Peyer's patch (tissue), 4 donors: ENCODE measurements around the gene BAIAP2L2.

Source experiments
- POLR2A ChIP-seq, 2 donors: fragments of 450-650 bp; IDR thresholded peaks; one replicate each; pipeline ENCODE4 v1.5.1; 2017; ENCODE audit warnings: antibody characterized with exemption in 2 of 2, mild to moderate bottlenecking in 2 of 2, moderate library complexity in 2 of 2
- TF ChIP-seq, protein P1 (sequence below), 6 experiments: fragments of 450-650 bp in 4 of 6; fragments of 200-600 bp in 2 of 6; sonication (generic) in 1 of 6; IDR thresholded peaks; one replicate each; pipeline ENCODE4 v1.5.1; 2017 to 2019; ENCODE audit warnings: antibody characterized with exemption in 6 of 6, mild to moderate bottlenecking in 3 of 6, moderate library complexity in 1 of 6

DNA sequence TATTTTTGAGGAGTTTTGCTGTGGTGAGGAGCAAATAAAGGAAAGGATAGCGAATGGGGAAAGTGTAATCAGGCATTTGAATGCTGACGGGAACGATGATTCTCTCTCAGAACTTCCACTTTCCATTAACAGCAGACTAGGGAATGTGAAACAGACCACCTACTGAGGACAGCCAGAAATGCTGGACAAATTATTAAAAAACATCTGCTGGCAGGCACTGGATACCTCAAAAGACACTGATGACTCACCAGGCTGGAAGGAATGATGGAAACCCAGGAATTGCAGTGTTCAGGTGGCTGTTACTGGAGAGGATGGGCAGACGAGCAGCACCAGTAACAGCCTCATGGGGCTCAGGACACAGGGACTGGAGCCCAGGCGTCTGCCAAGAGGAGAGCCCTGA lies 37.8 kb upstream of the BAIAP2L2 start:
- TF ChIP-seq, protein P1, sequence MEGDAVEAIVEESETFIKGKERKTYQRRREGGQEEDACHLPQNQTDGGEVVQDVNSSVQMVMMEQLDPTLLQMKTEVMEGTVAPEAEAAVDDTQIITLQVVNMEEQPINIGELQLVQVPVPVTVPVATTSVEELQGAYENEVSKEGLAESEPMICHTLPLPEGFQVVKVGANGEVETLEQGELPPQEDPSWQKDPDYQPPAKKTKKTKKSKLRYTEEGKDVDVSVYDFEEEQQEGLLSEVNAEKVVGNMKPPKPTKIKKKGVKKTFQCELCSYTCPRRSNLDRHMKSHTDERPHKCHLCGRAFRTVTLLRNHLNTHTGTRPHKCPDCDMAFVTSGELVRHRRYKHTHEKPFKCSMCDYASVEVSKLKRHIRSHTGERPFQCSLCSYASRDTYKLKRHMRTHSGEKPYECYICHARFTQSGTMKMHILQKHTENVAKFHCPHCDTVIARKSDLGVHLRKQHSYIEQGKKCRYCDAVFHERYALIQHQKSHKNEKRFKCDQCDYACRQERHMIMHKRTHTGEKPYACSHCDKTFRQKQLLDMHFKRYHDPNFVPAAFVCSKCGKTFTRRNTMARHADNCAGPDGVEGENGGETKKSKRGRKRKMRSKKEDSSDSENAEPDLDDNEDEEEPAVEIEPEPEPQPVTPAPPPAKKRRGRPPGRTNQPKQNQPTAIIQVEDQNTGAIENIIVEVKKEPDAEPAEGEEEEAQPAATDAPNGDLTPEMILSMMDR (IDR thresholded peaks at IDR 0.05): no peak
- no peak for TF ChIP-seq POLR2A (IDR thresholded peaks at IDR 0.05)
